HCT116 (cell line): ENCODE measurements around the gene TCF7L1. TPM values are rescaled to one million over a fixed set of nuclear protein-coding genes. Genes with fewer than 3 reads are reported as not detected.

Experiments
- ATAC-seq: fragments of 200-7000 bp; cut with Tn5 transposase; 2 replicates; pipeline ENCODE4 v1.9.1; 2020; ENCODE audit warnings: mild to moderate bottlenecking, moderate library complexity
- BruUV-seq: library from RNA; stranded (reverse); fragments of 400-500 nt; replicated peaks from 2 replicates; lab custom pipeline; 2021; lab: Mats Ljungman, UMichigan
- CTCF ChIA-PET: fragments of 300-600 bp; sonication (Branson Sonifier 250); formaldehyde crosslinking; loops from one replicate; lab custom pipeline; 2021; ENCODE audit warnings: antibody characterized with exemption; lab: Charles Lee
- POLR2A ChIA-PET: fragments of 300-600, 350-600 bp; sonication (Branson Sonifier 250); formaldehyde crosslinking; loops from one replicate; lab custom pipeline; 2021; ENCODE audit warnings: antibody characterized with exemption; lab: Charles Lee
- RAD21 ChIA-PET, 2 experiments: fragments of 300-600 bp; sonication (Branson Sonifier 250); formaldehyde crosslinking; loops; one replicate each; lab custom pipeline; 2023; ENCODE audit warnings: low total read pairs in 2 of 2; ENCODE audit not compliant: uncharacterized antibody in 2 of 2, unreplicated experiment in 2 of 2, low non-redundant PET in 1 of 2; lab: Charles Lee
- DNase-seq: peaks from one replicate; pipeline ENCODE4 v3.0.0-alpha.2; 2010; ENCODE audit warnings: low read depth, low spot score
- H2AFZ ChIP-seq: fragments of 200-600 bp; shearing (Covaris generic), sonication (generic); 2 replicates; pipeline ENCODE4 v1.6.1; 2017; ENCODE audit warnings: low read depth, mixed run types, mixed read lengths, antibody characterized with exemption, low read length; ENCODE audit not compliant: poor library complexity, severe bottlenecking
- H3K27ac ChIP-seq: 2 replicates; pipeline ENCODE4 v1.5.1; 2012; ENCODE audit warnings: low read depth, low read length
- H3K27me3 ChIP-seq: fragments of 200-600 bp; sonication (generic); 2 replicates; pipeline ENCODE4 v1.6.1; 2016; ENCODE audit warnings: mixed run types, low read length, mixed read lengths; ENCODE audit not compliant: insufficient read depth
- H3K36me3 ChIP-seq, 2 experiments: fragments of 200-500 bp in 1 of 2; fragments of 200-600 bp in 1 of 2; sonication (Bioruptor generic) in 1 of 2; sonication (generic) in 1 of 2; 2 replicates each; pipeline versions ENCODE4 v1.5.1 to v1.6.1; 2014 to 2016; ENCODE audit warnings: low read length in 2 of 2, inconsistent platforms in 1 of 2, mixed read lengths in 1 of 2, mixed run types in 1 of 2; ENCODE audit not compliant: insufficient read depth in 2 of 2, control insufficient read depth in 1 of 2
- H3K4me1 ChIP-seq, 2 experiments: fragments of 200-600 bp in 1 of 2; sonication (generic) in 1 of 2; 2 replicates each; pipeline versions ENCODE4 v1.5.1 to v1.6.1; 2012 to 2017; ENCODE audit warnings: low read length in 2 of 2, inconsistent platforms in 1 of 2, mild to moderate bottlenecking in 1 of 2, mixed read lengths in 1 of 2, mixed run types in 1 of 2, moderate library complexity in 1 of 2; ENCODE audit not compliant: insufficient read depth in 2 of 2, control insufficient read depth in 1 of 2
- H3K4me2 ChIP-seq: fragments of 200-600 bp; sonication (generic); 2 replicates; pipeline ENCODE4 v1.6.1; 2017; ENCODE audit warnings: mixed run types, low read length, mixed read lengths
- H3K4me3 ChIP-seq, 2 experiments: fragments of 200-600 bp in 1 of 2; sonication (generic) in 1 of 2; replicated peaks in 1 of 2; 2 replicates each; pipeline ENCODE4 v1.5.1; 2011 to 2016; ENCODE audit warnings: low read length in 2 of 2, control low read depth in 1 of 2, low read depth in 1 of 2, mild to moderate bottlenecking in 1 of 2, mixed read lengths in 1 of 2, mixed run types in 1 of 2
- H3K79me2 ChIP-seq: fragments of 200-600 bp; sonication (generic); 2 replicates; pipeline ENCODE4 v1.6.1; 2017; ENCODE audit warnings: mild to moderate bottlenecking, mixed run types, low read length, moderate library complexity, mixed read lengths; ENCODE audit not compliant: insufficient read depth
- H3K9ac ChIP-seq: fragments of 200-600 bp; sonication (generic); 2 replicates; pipeline ENCODE4 v1.6.1; 2016; ENCODE audit warnings: low read length, mixed read lengths
- H3K9me2 ChIP-seq: fragments of 200-600 bp; sonication (generic), shearing (Covaris generic); 2 replicates; pipeline ENCODE4 v1.6.1; 2017; ENCODE audit warnings: mixed run types, mild to moderate bottlenecking, moderate library complexity; ENCODE audit not compliant: insufficient read depth
- H3K9me3 ChIP-seq, 2 experiments: fragments of 200-500 bp in 1 of 2; fragments of 200-600 bp in 1 of 2; sonication (Bioruptor generic) in 1 of 2; sonication (generic) in 1 of 2; 2 replicates each; pipeline ENCODE4 v1.6.1; 2014 to 2017; ENCODE audit warnings: low read length in 2 of 2, mixed read lengths in 2 of 2, inconsistent platforms in 1 of 2, low read depth in 1 of 2, mild to moderate bottlenecking in 1 of 2, mixed run types in 1 of 2, moderate library complexity in 1 of 2; ENCODE audit not compliant: control insufficient read depth in 1 of 2, insufficient read depth in 1 of 2
- H4K20me1 ChIP-seq: fragments of 200-600 bp; sonication (generic), shearing (Covaris generic); 2 replicates; pipeline ENCODE4 v1.6.1; 2017; ENCODE audit warnings: mixed run types, mild to moderate bottlenecking, moderate library complexity; ENCODE audit not compliant: insufficient read depth
- ATF3 ChIP-seq: IDR thresholded peaks from 2 replicates; pipeline ENCODE4 v1.6.1; 2012
- CEBPB ChIP-seq: IDR thresholded peaks from 2 replicates; pipeline ENCODE4 v1.6.1; 2012; ENCODE audit warnings: low read depth
- CTCF ChIP-seq, 3 experiments: fragments of 200-600 bp in 1 of 3; sonication (generic) in 1 of 3; IDR thresholded peaks in 2 of 3; conservative IDR thresholded peaks in 1 of 3; 2 replicates each; pipeline ENCODE4 v1.5.1; 2012 to 2017; ENCODE audit warnings: low read depth in 2 of 3, low read length in 2 of 3, antibody characterized with exemption in 1 of 3, borderline replicate concordance in 1 of 3, control low read depth in 1 of 3, mild to moderate bottlenecking in 1 of 3, mixed read lengths in 1 of 3, mixed run types in 1 of 3, moderate library complexity in 1 of 3; ENCODE audit not compliant: insufficient read depth in 1 of 3
- POLR2AphosphoS5 ChIP-seq: IDR thresholded peaks from 2 replicates; pipeline ENCODE4 v1.6.1; 2011; ENCODE audit warnings: mild to moderate bottlenecking, low read depth, low read length, moderate library complexity
- SIN3A ChIP-seq: IDR thresholded peaks from 2 replicates; pipeline ENCODE4 v1.6.1; 2012; ENCODE audit warnings: low read depth
- SP1 ChIP-seq: IDR thresholded peaks from 2 replicates; pipeline ENCODE4 v1.6.1; 2012; ENCODE audit warnings: low read depth
- YY1 ChIP-seq: IDR thresholded peaks from 2 replicates; pipeline ENCODE4 v1.6.1; 2011; ENCODE audit warnings: low read length, low read depth, moderate library complexity, mild to moderate bottlenecking; ENCODE audit not compliant: insufficient replicate concordance; ENCODE audit errors: extremely low read depth
- ZFX ChIP-seq: fragments of 450-650 bp; IDR thresholded peaks from 2 replicates; pipeline ENCODE4 v1.6.1; 2017
- intact Hi-C: fragments of 100-400 bp; cut with micrococcal nuclease; formaldehyde crosslinking; loops from 2 replicates; pipeline ENCODE4 v1.10.0; 2022
- total RNA-seq: library from RNA; stranded (reverse); gene quantifications from one replicate; pipeline ENCODE4 v1.2.1, GENCODE V29; 2021; ENCODE audit not compliant: unreplicated experiment
- TF ChIP-seq, protein P1 (sequence below): IDR thresholded peaks from 2 replicates; pipeline ENCODE4 v1.6.1; 2012

TCF7L1 gene
- total RNA-seq, 1 experiment from 2014 or later: 10.3 TPM

DNA sequence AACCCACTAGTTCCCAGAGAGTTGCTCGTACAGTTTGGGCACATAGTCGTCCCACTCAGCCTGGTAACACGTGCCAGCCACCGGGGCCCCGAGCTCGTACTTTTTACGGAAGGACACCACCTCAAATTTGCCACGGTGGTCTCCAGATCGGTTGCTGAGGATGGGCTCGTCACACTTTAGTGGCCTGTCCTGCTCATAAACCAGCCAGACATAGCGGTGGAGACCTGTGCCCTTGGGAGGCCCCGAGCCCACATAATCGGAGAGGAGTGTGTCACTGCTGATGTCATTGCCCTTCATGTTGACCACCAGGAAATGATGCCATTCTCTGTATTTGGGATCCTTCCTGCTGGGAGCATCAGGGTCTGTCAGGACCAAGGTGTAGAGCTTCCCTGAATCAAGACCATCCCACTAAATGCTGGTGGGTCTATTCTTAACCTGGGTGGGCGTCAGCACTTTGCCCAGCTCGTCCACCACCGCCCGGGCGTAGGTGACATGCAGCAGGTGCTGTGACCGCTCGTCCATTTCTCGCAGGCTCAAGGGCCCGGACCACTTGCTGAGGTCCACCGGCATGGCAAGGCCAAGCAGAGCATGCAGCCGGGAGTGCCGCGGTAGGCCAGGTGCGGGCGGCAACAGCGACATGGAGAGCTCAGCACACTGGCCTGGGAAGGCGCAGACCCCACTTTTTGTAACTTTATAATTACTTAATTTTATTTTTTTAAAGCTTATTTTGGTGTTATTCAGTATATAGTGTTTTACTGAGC, 208.3 kb downstream of the TCF7L1 start:
- intact Hi-C loops: no loop called here
- TF ChIP-seq ZFX (no peak), YY1 (no peak), POLR2AphosphoS5 (no peak), CTCF (IDR thresholded peaks at IDR 0.05 in 2 of 3, conservative IDR thresholded peaks at IDR 0.05 in 1 of 3; ENCODE audit: borderline replicate concordance in 1 of 3, insufficient read depth in 1 of 3, low read depth in 2 of 3, low read length in 2 of 3) (no peak), ATF3 (no peak)
- TF ChIP-seq, all 23 proteins: peak for 0
- Histone ChIP-seq H2AFZ (no peak overlapping the region), H3K4me2 (no peak overlapping the region), H3K36me3 (peaks cover 4 to 12% of the 10 kb centered on the region in 2 experiments; a peak in 2 of 4 replicates), H3K79me2 (no peaks in the 10 kb centered on the region), H3K27ac (no peak overlapping the region), H3K4me1 (no peaks in the 10 kb centered on the region), H3K9me3 (no peaks in the 10 kb centered on the region), H4K20me1 (no peaks in the 10 kb centered on the region), H3K4me3 (no peak overlapping the region), H3K27me3 (no peaks in the 10 kb centered on the region), H3K9me2 (no peaks in the 10 kb centered on the region), H3K9ac (no peak overlapping the region)
- RAD21 ChIA-PET: no interaction called here
- no peak for DNase-seq
- POLR2A ChIA-PET: no interaction called here
- ATAC-seq: no peak
- CTCF ChIA-PET: no interaction called here
- no TSS peak for BruUV-seq

GRCh38 chr2:85342156-85342555, 209.0 kb downstream of the TCF7L1 start:
- RAD21 ChIA-PET: no interaction called here

More at GRCh38 chr2:85342156-85342555, 209.0 kb downstream of the TCF7L1 start:
- Histone ChIP-seq H3K9ac (no peak overlapping the region), H3K4me1 (no peaks in the 10 kb centered on the region), H3K79me2 (no peaks in the 10 kb centered on the region), H3K36me3 (peaks cover 4 to 16% of the 10 kb centered on the region in 2 experiments; a peak in 2 of 4 replicates), H3K4me3 (no peak overlapping the region), H3K9me2 (no peaks in the 10 kb centered on the region), H3K4me2 (no peak overlapping the region), H3K27ac (no peak overlapping the region), H3K27me3 (no peaks in the 10 kb centered on the region), H2AFZ (no peak overlapping the region), H4K20me1 (no peaks in the 10 kb centered on the region), H3K9me3 (no peaks in the 10 kb centered on the region)
- POLR2A ChIA-PET: no interaction called here
- BruUV-seq: no TSS peak
- DNase-seq (no peak), ATAC-seq (peak; percentile 16; the same call in 1 of the 2 replicates)
- intact Hi-C loops: no loop called here
- TF ChIP-seq, protein P1, sequence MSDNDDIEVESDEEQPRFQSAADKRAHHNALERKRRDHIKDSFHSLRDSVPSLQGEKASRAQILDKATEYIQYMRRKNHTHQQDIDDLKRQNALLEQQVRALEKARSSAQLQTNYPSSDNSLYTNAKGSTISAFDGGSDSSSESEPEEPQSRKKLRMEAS: no peak
- TF ChIP-seq SIN3A (no peak), CEBPB (no peak), SP1 (no peak), ATF3 (no peak), ZFX (no peak)
- CTCF ChIA-PET: no interaction called here
